H1 (cell line): ENCODE data around the gene MAGI2. TPM values are rescaled to one million over a fixed set of nuclear protein-coding genes. Genes with fewer than 3 reads are reported as not detected.

ENCODE experiments used
- CTCF ChIA-PET: fragments of 300-600 bp; sonication (Branson Sonifier 250); formaldehyde crosslinking; loops from one replicate; lab custom pipeline; 2021; ENCODE audit not compliant: partially characterized antibody; lab: Charles Lee
- POLR2A ChIA-PET: fragments of 300-600 bp; sonication (Branson Sonifier 250); formaldehyde crosslinking; loops from one replicate; lab custom pipeline; 2021; ENCODE audit warnings: inconsistent platforms; ENCODE audit not compliant: partially characterized antibody; lab: Charles Lee
- DNase-seq, 2 experiments: peaks; one replicate each; pipeline versions ENCODE4 v3.0.0 to v3.0.0-alpha.2; 2010 to 2022; ENCODE audit warnings: low spot score in 2 of 2, low read depth in 1 of 2, mixed read lengths in 1 of 2
- FAIRE-seq: peaks from 2 replicates; lab custom pipeline; 2011; peaks lifted over from hg19 to GRCh38; lab: Jason Lieb, UNC
- H2AFZ ChIP-seq: 2 replicates; pipeline ENCODE4 v1.8.1; 2012; ENCODE audit warnings: low read length, inconsistent platforms
- H2AK5ac ChIP-seq: 2 replicates; pipeline ENCODE4 v1.6.1; 2013; ENCODE audit warnings: low read depth, low read length
- H2BK120ac ChIP-seq: replicated peaks from 2 replicates; pipeline ENCODE3; 2013; ENCODE audit warnings: low read depth, low read length, inconsistent platforms
- H2BK12ac ChIP-seq: 2 replicates; pipeline ENCODE4 v1.6.1; 2013; ENCODE audit warnings: low read depth, low read length
- H2BK15ac ChIP-seq: 2 replicates; pipeline ENCODE4 v1.6.1; 2013; ENCODE audit warnings: low read length
- H2BK20ac ChIP-seq: 2 replicates; pipeline ENCODE4 v1.6.1; 2013; ENCODE audit warnings: low read length
- H2BK5ac ChIP-seq: 2 replicates; pipeline ENCODE4 v1.6.1; 2013; ENCODE audit warnings: low read depth, low read length
- H3K14ac ChIP-seq: 2 replicates; pipeline ENCODE4 v1.6.1; 2013; ENCODE audit warnings: inconsistent platforms; ENCODE audit not compliant: insufficient read length
- H3K18ac ChIP-seq: 2 replicates; pipeline ENCODE4 v1.6.1; 2013; ENCODE audit warnings: low read length; ENCODE audit errors: extremely low read depth
- H3K23ac ChIP-seq: 2 replicates; pipeline ENCODE4 v1.6.1; 2013; ENCODE audit warnings: inconsistent platforms; ENCODE audit not compliant: insufficient read length
- H3K23me2 ChIP-seq: 2 replicates; pipeline ENCODE4 v1.6.1; 2013; ENCODE audit warnings: low read depth, low read length
- H3K27ac ChIP-seq: 2 replicates; pipeline ENCODE4 v1.6.1; 2011; ENCODE audit warnings: low read depth, low read length, inconsistent platforms
- H3K27me3 ChIP-seq, 4 experiments: replicated peaks in 1 of 4; 1 replicate in 1 of 4; 2 replicates in 3 of 4; pipeline versions ENCODE4 v1.6.1 to v1.8.1; 2011 to 2013; ENCODE audit warnings: low read length in 3 of 4, mild to moderate bottlenecking in 3 of 4, inconsistent platforms in 2 of 4, mixed read lengths in 2 of 4, moderate library complexity in 1 of 4; ENCODE audit not compliant: control insufficient read depth in 3 of 4, insufficient read depth in 3 of 4; ENCODE audit errors: extremely low read depth in 1 of 4
- H3K36me3 ChIP-seq, 4 experiments: 2 replicates each; pipeline versions ENCODE4 v1.6.1 to v1.8.1; 2011 to 2013; ENCODE audit warnings: mild to moderate bottlenecking in 4 of 4, low read length in 3 of 4, moderate library complexity in 2 of 4, control low read depth in 1 of 4, inconsistent platforms in 1 of 4; ENCODE audit not compliant: insufficient read depth in 4 of 4, control insufficient read depth in 2 of 4
- H3K4ac ChIP-seq: replicated peaks from 2 replicates; pipeline ENCODE3; 2013; ENCODE audit warnings: low read length, low read depth, mixed read lengths, inconsistent platforms; ENCODE audit not compliant: insufficient read length
- H3K4me1 ChIP-seq, 4 experiments: replicated peaks in 1 of 4; 1 replicate in 1 of 4; 2 replicates in 3 of 4; pipeline versions ENCODE4 v1.6.1 to v1.8.1; 2011 to 2013; ENCODE audit warnings: low read length in 3 of 4, inconsistent platforms in 2 of 4, mixed read lengths in 1 of 4; ENCODE audit not compliant: insufficient read depth in 4 of 4, control insufficient read depth in 3 of 4
- H3K4me2 ChIP-seq, 2 experiments: 2 replicates each; pipeline versions ENCODE4 v1.6.1 to v1.8.1; 2011 to 2013; ENCODE audit warnings: low read depth in 2 of 2, low read length in 2 of 2, control low read depth in 1 of 2, inconsistent platforms in 1 of 2, mild to moderate bottlenecking in 1 of 2; ENCODE audit not compliant: insufficient read depth in 1 of 2
- H3K4me3 ChIP-seq, 4 experiments: fragments of 200-600, 300-600 bp in 1 of 4; sonication (generic), shearing (Covaris generic), sonication (Bioruptor Twin) in 1 of 4; 2 replicates each; pipeline versions ENCODE4 v1.5.1 to v1.8.1; 2011 to 2016; ENCODE audit warnings: low read length in 4 of 4, low read depth in 3 of 4, control low read depth in 2 of 4, inconsistent platforms in 2 of 4, mild to moderate bottlenecking in 2 of 4, mixed read lengths in 1 of 4, moderate library complexity in 1 of 4; ENCODE audit not compliant: insufficient read depth in 2 of 4; ENCODE audit errors: extremely low read depth in 1 of 4
- H3K56ac ChIP-seq: replicated peaks from 2 replicates; pipeline ENCODE3; 2013; ENCODE audit warnings: low read depth, mild to moderate bottlenecking, mixed read lengths, low read length, inconsistent platforms; ENCODE audit not compliant: insufficient read length
- H3K79me1 ChIP-seq: 2 replicates; pipeline ENCODE4 v1.6.1; 2013; ENCODE audit warnings: low read depth, low read length, control low read depth
- H3K79me2 ChIP-seq, 2 experiments: 2 replicates each; pipeline versions ENCODE4 v1.6.1 to v1.8.1; 2012 to 2013; ENCODE audit warnings: low read length in 2 of 2, mild to moderate bottlenecking in 2 of 2, inconsistent platforms in 1 of 2; ENCODE audit not compliant: insufficient read depth in 2 of 2, control insufficient read depth in 1 of 2
- H3K9ac ChIP-seq, 4 experiments: replicated peaks in 1 of 4; 1 replicate in 1 of 4; 2 replicates in 3 of 4; pipeline versions ENCODE4 v1.6.1 to v1.8.1; 2011 to 2013; ENCODE audit warnings: low read depth in 3 of 4, low read length in 3 of 4, control low read depth in 2 of 4, mild to moderate bottlenecking in 2 of 4, moderate library complexity in 2 of 4, inconsistent platforms in 1 of 4; ENCODE audit errors: extremely low read depth in 1 of 4
- H3K9me3 ChIP-seq, 2 experiments: 2 replicates each; pipeline versions ENCODE4 v1.6.1 to v1.8.1; 2012 to 2013; ENCODE audit warnings: mild to moderate bottlenecking in 2 of 2, moderate library complexity in 2 of 2, control low read depth in 1 of 2, inconsistent platforms in 1 of 2, low read depth in 1 of 2, low read length in 1 of 2, mixed read lengths in 1 of 2; ENCODE audit not compliant: insufficient read depth in 2 of 2
- H4K20me1 ChIP-seq, 2 experiments: replicated peaks in 1 of 2; 2 replicates each; pipeline versions ENCODE3 to v1.8.1; 2011 to 2013; ENCODE audit warnings: inconsistent platforms in 2 of 2, low read length in 2 of 2, mild to moderate bottlenecking in 1 of 2; ENCODE audit not compliant: insufficient read depth in 2 of 2, control insufficient read depth in 1 of 2
- H4K5ac ChIP-seq: 2 replicates; pipeline ENCODE4 v1.6.1; 2013; ENCODE audit warnings: low read length, low read depth, mixed read lengths, inconsistent platforms; ENCODE audit not compliant: insufficient read length
- H4K8ac ChIP-seq: 2 replicates; pipeline ENCODE4 v1.8.0; 2013; ENCODE audit warnings: mild to moderate bottlenecking, moderate library complexity, low read length, inconsistent platforms; ENCODE audit not compliant: insufficient read depth; ENCODE audit errors: extremely low read depth
- H4K91ac ChIP-seq: replicated peaks from 2 replicates; pipeline ENCODE3; 2013; ENCODE audit warnings: low read length, mixed read lengths, inconsistent platforms; ENCODE audit not compliant: insufficient read length
- ASH2L ChIP-seq: fragments of 200-600, 300-600 bp; sonication (generic); IDR thresholded peaks from one replicate; pipeline ENCODE4 v1.7.1; 2017; ENCODE audit warnings: low read length
- CREB1 ChIP-seq: IDR thresholded peaks from 2 replicates; pipeline ENCODE4 v1.6.1; 2012; ENCODE audit warnings: inconsistent platforms
- FOSL1 ChIP-seq: IDR thresholded peaks from 2 replicates; pipeline ENCODE4 v1.6.1; 2011; ENCODE audit warnings: mild to moderate bottlenecking, low read depth, low read length, moderate library complexity; ENCODE audit not compliant: insufficient read depth
- KDM5A ChIP-seq: fragments of 200-600 bp; IDR thresholded peaks from 2 replicates; pipeline ENCODE4 v1.7.1; 2012; ENCODE audit warnings: mild to moderate bottlenecking, low read length, inconsistent platforms, mixed read lengths
- MAX ChIP-seq: IDR thresholded peaks from 2 replicates; pipeline ENCODE4 v1.6.1; 2012; ENCODE audit warnings: inconsistent platforms
- NANOG ChIP-seq: IDR thresholded peaks from 2 replicates; pipeline ENCODE4 v1.6.1; 2011; ENCODE audit warnings: low read length, low read depth, mild to moderate bottlenecking, inconsistent platforms; ENCODE audit not compliant: insufficient read depth, poor library complexity, severe bottlenecking
- PHF8 ChIP-seq: fragments of 200-600 bp; sonication (generic); conservative IDR thresholded peaks from 2 replicates; pipeline ENCODE4 v1.7.1; 2012; ENCODE audit warnings: low read depth, mild to moderate bottlenecking, inconsistent platforms, low read length, moderate library complexity
- POU5F1 ChIP-seq: IDR thresholded peaks from 2 replicates; pipeline ENCODE4 v1.6.1; 2011; ENCODE audit warnings: low read depth, mild to moderate bottlenecking, low read length, moderate library complexity
- RAD21 ChIP-seq, 2 experiments: IDR thresholded peaks in 1 of 2; conservative IDR thresholded peaks in 1 of 2; 2 replicates each; pipeline ENCODE4 v1.6.1; 2011; ENCODE audit warnings: low read depth in 2 of 2, low read length in 2 of 2, improper control_type of control experiment in 1 of 2, inconsistent platforms in 1 of 2, mild to moderate bottlenecking in 1 of 2, moderate library complexity in 1 of 2
- SIRT6 ChIP-seq: IDR thresholded peaks from one replicate; pipeline ENCODE4 v1.7.1; 2012; ENCODE audit warnings: low read length, inconsistent platforms
- SUZ12 ChIP-seq: fragments of 200-600 bp; sonication (generic); IDR thresholded peaks from 2 replicates; pipeline ENCODE4 v1.6.1; 2012; ENCODE audit warnings: mild to moderate bottlenecking, inconsistent platforms, low read length, moderate library complexity, mixed read lengths
- TAF7 ChIP-seq: optimal IDR thresholded peaks from 2 replicates; pipeline ENCODE3; 2011; ENCODE audit warnings: low read depth, mild to moderate bottlenecking, inconsistent platforms, low read length, moderate library complexity, borderline replicate concordance
- USF2 ChIP-seq: IDR thresholded peaks from 2 replicates; pipeline ENCODE4 v1.6.1; 2011; ENCODE audit warnings: low read length, improper control_type of control experiment
- WGBS, 2 experiments: shearing (Covaris generic) in 1 of 2; methylation state at CpG; one replicate each; pipeline versions ENCODE4 v1.1.6 to v1.1.7; 2013 to 2015; ENCODE audit warnings: low lambda C conversion rate in 2 of 2, mixed read lengths in 2 of 2, inconsistent platforms in 1 of 2, low coverage in 1 of 2, missing lambda C conversion rate in 1 of 2; ENCODE audit not compliant: insufficient replicate concordance in 2 of 2, insufficient coverage in 1 of 2, insufficient read length in 1 of 2; ENCODE audit errors: extremely low coverage in 1 of 2, missing lambda C conversion rate in 1 of 2; 5-methylcytosine and 5-hydroxymethylcytosine counted together
- polyA plus RNA-seq, 7 experiments: library from polyadenylated mRNA; depleted of rRNA in 3 of 7; stranded (reverse) in 5 of 7; unstranded in 2 of 7; fragments of >200 nt in 5 of 7; fragments of 200-250 nt in 2 of 7; gene quantifications; 1 replicate in 5 of 7; 2 replicates in 1 of 7; 4 replicates in 1 of 7; pipeline versions ENCODE4 v1.2.1 to v1.2.3, GENCODE V29; 2011 to 2013; ENCODE audit warnings: missing spikeins in 2 of 7, mixed read lengths in 2 of 7
- total RNA-seq: library from RNA; stranded (reverse); fragmentation: NEBNext Ultra II Directional; extraction: Animal tissue kit (Norgen Biotek cat#: 25700); gene quantifications from 2 replicates; pipeline ENCODE4 v1.2.1, GENCODE V29; 2021

The MAGI2 gene
- total and polyA plus RNA-seq, 2 of the 8 experiments (the other 6 are each of a cell fraction or from before 2014, with no cell fraction given) = 6.0 to 27.3 TPM

- H3K4me2 ChIP-seq = no peak overlapping the region
- H3K27me3 ChIP-seq = no peaks in the 10 kb centered on the region
- no peak overlapping the region for H2AFZ ChIP-seq
- H3K18ac ChIP-seq = no peak overlapping the region
- H2BK120ac ChIP-seq = no peak overlapping the region
- DNase-seq (no peak), FAIRE-seq (no peak)
- no peaks in the 10 kb centered on the region for H3K36me3 ChIP-seq
- H3K4me1 ChIP-seq = no peaks in the 10 kb centered on the region
- no peak overlapping the region for H3K4ac ChIP-seq
- no peak overlapping the region for H4K8ac ChIP-seq
- H3K4me3 ChIP-seq = no peak overlapping the region
- POLR2A ChIA-PET = no interaction called here
- H2BK20ac ChIP-seq = no peak overlapping the region
- no peak overlapping the region for H3K23ac ChIP-seq
- WGBS, 2 experiments = 84% methylated on average over 1 of the region's 1 CpG; no CpG with 5 or more reads in 1 of the 2 experiments
- H3K79me2 ChIP-seq = no peaks in the 10 kb centered on the region
- H3K14ac ChIP-seq = no peak overlapping the region
- H2BK12ac ChIP-seq = no peak overlapping the region
- H2BK5ac ChIP-seq = no peak overlapping the region
- H3K23me2 ChIP-seq = no peaks in the 10 kb centered on the region
- H3K9me3 ChIP-seq = no peaks in the 10 kb centered on the region
- H3K9ac ChIP-seq = no peak overlapping the region
- H3K56ac ChIP-seq = no peak overlapping the region
- CTCF ChIA-PET = interaction anchor here (0.6 to 1.5 kb wide), 8 partner anchors 10 to 546 kb away, joined by 3 to 6 read pairs (median 4); no protein-coding TSS in a partner anchor
- H3K79me1 ChIP-seq = no peaks in the 10 kb centered on the region
- H3K27ac ChIP-seq = no peak overlapping the region
- H4K91ac ChIP-seq = no peak overlapping the region
- H4K20me1 ChIP-seq = no peaks in the 10 kb centered on the region
- no peak overlapping the region for H2AK5ac ChIP-seq
- no peak overlapping the region for H4K5ac ChIP-seq
- H2BK15ac ChIP-seq = no peak overlapping the region
- TF ChIP-seq FOSL1 (no peak), POU5F1 (no peak), TAF7 (no peak), MAX (no peak), CREB1 (no peak), NANOG (no peak), SUZ12 (no peak), USF2 (no peak), ASH2L (no peak), RAD21 (IDR thresholded peaks at IDR 0.05 in 1 of 2, conservative IDR thresholded peaks at IDR 0.05 in 1 of 2; ENCODE audit: low read depth in 2 of 2, low read length in 2 of 2) (no peak), SIRT6 (no peak), PHF8 (no peak), KDM5A (no peak)
Observed at GRCh38 chr7:78379148-78379547, 1074.3 kb downstream of the MAGI2 start.
